Right atrium auricular region (tissue), 2 donors: ENCODE data around the gene ZNF335. TPM values are rescaled to one million over a fixed set of nuclear protein-coding genes. Genes with fewer than 3 reads are reported as not detected.
A peak's percentile ranks its signal among the peaks of the same experiment; 100 is the strongest.

Source experiments
- DNase-seq: peaks from one replicate; pipeline ENCODE4 v3.0.0-alpha.2; 2019; ENCODE audit warnings: low spot score
- H3K27ac ChIP-seq, 2 donors: fragments of 200-600 bp; sonication (generic); 1 replicate in 1 of 2; 2 replicates in 1 of 2; pipeline ENCODE4 v1.5.1; 2016 to 2019
- H3K27me3 ChIP-seq, 2 donors: fragments of 200-600 bp; sonication (generic); one replicate each; pipeline versions ENCODE4 v1.5.1 to v1.6.0; 2017 to 2019
- H3K36me3 ChIP-seq: fragments of 200-600 bp; sonication (generic); one replicate; pipeline ENCODE4 v1.5.1; 2016
- H3K4me1 ChIP-seq, 2 donors: fragments of 200-600 bp; sonication (generic); one replicate each; pipeline versions ENCODE4 v1.5.1 to v1.6.0; 2017 to 2019
- H3K4me3 ChIP-seq, 2 donors: fragments of 200-600 bp; sonication (generic); 1 replicate in 1 of 2; 2 replicates in 1 of 2; pipeline ENCODE4 v1.5.1; 2017 to 2019; ENCODE audit warnings: mild to moderate bottlenecking in 1 of 2, moderate library complexity in 1 of 2
- H3K9me3 ChIP-seq, 2 donors: fragments of 200-600 bp; sonication (generic); one replicate each; pipeline ENCODE4 v1.5.1; 2019
- total RNA-seq, 2 donors: library from RNA; depleted of rRNA; stranded (reverse); fragments of >200 nt; gene quantifications; one replicate each; pipeline ENCODE4 v1.1.0, GENCODE V29; 2016
- TF ChIP-seq, protein P1 (sequence below), 2 donors: fragments of 200-600 bp; sonication (generic); IDR thresholded peaks; one replicate each; pipeline ENCODE4 v1.5.1; 2019; ENCODE audit warnings: antibody characterized with exemption in 2 of 2

Gene ZNF335
- total RNA-seq, 2 donors from 2014 or later, result 6.6 to 12.1 TPM

DNA sequence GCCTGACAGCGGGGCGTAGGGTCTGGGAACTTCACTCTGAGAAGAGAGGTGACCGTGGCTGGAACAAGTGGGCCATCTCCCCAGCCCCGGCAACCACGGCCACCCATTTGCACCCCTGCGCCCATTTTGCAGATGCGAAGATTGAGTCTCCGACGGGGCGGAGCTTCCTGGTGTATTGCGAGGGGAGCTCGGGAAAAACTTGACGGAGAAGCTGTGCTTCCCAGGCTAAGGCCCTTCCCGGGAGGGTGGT, 653 bp downstream of the ZNF335 start:
- TF ChIP-seq, protein P1, sequence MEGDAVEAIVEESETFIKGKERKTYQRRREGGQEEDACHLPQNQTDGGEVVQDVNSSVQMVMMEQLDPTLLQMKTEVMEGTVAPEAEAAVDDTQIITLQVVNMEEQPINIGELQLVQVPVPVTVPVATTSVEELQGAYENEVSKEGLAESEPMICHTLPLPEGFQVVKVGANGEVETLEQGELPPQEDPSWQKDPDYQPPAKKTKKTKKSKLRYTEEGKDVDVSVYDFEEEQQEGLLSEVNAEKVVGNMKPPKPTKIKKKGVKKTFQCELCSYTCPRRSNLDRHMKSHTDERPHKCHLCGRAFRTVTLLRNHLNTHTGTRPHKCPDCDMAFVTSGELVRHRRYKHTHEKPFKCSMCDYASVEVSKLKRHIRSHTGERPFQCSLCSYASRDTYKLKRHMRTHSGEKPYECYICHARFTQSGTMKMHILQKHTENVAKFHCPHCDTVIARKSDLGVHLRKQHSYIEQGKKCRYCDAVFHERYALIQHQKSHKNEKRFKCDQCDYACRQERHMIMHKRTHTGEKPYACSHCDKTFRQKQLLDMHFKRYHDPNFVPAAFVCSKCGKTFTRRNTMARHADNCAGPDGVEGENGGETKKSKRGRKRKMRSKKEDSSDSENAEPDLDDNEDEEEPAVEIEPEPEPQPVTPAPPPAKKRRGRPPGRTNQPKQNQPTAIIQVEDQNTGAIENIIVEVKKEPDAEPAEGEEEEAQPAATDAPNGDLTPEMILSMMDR (IDR thresholded peaks at IDR 0.05), result no peak
- Histone ChIP-seq H3K27ac (peak overlapping the region; percentile 95 to 99), H3K4me1 (peaks cover 0 to 25% of the 10 kb centered on the region in 2 donors), H3K4me3 (peak overlapping the region; percentile 87 to 90), H3K36me3 (peaks cover 26% of the 10 kb centered on the region), H3K27me3 (no peaks in the 10 kb centered on the region), H3K9me3 (no peaks in the 10 kb centered on the region)
- DNase-seq, result no peak

DNA sequence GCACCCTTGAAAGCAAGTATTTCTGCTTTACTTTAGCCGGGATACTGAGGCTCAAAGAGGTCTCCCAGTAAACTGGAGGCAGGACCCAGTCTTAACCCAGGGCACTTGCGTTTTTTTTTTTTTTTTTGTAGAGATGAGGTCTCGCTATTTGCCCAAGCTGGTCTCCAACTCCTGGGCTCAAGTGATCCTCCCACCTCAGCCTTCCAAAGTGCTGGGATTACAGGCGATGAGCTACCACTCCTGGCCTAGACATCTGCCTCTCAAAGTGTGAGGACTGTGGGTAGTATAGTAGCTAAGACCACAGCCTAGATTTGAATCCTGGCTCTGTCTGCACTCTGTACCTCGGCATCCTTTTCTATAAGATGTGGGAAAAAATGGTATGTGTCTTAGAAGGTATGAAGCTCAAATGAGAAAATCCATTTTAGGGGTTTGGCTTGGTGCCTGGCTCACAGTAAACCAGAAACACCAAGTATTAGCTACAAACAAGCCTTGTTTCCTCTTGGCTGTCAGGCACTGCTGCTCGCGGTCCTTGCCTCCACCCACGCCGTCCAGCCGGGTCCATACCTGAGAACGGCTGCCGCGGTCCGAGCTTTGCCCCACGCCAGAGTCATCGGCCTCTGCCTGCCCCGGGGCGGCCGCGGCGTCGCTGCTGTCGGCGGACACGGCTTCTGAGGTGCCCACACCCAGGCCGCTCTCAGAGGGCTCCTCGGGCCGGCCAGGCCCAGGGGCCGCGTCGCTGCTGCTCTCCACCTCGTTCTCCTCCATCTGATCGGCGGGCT, 1.2 kb downstream of the ZNF335 start:
- Histone ChIP-seq H3K27me3 (no peaks in the 10 kb centered on the region), H3K9me3 (no peaks in the 10 kb centered on the region), H3K4me1 (peaks cover 0 to 25% of the 10 kb centered on the region in 2 donors), H3K27ac (peak overlapping the region; percentile 95 to 99), H3K36me3 (peaks cover 31% of the 10 kb centered on the region), H3K4me3 (peak overlapping the region; percentile 87 to 90)
- TF ChIP-seq, protein P1 (IDR thresholded peaks at IDR 0.05), result no peak
- no peak for DNase-seq

DNA sequence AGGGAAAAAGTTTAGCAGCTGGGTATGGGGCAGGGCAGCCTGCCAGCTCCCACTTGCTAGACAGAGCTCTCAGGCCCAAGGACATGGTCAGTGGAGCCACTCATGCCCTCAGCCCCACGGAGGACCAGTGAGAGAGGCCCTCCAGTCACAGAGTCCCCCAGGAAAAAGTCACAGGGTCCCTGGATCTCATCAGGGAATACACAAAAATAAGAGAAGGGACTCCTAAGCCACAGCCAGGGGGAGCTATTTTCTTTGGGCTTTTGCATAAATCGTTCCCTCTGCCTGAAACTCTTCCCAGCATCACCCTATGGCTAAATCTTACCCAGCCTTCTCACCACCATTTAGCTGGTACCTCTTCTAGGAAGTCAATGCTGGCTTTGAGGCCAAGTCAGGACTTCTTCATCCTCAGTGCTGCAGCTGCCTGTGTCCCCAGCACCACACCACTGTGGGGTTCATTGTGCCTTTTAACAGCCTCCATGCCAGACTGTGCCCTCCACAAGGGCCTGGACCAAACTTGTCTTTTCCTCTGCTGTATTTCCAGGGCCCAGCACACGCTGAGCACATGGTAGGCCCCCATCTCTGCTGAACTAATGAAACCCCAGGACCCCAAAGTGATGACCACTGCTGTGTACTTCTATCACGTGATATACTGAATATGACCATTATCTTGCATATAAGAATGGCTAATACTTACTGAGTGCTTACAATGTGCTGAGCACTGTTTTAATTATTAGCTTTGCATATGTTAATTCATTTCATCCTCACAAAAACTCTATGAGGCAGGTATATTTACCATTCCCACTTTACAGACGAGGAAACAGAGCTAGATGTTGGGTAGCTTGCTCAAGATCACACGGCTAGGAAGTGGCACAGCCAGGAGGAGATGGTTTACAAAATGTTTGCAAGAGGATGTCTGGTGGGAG, 2.0 kb downstream of the ZNF335 start:
- Histone ChIP-seq H3K4me3 (peak overlapping the region in 1 of 2 donors; percentile 87), H3K36me3 (peaks cover 39% of the 10 kb centered on the region), H3K4me1 (peaks cover 0 to 25% of the 10 kb centered on the region in 2 donors), H3K27ac (peak overlapping the region in 1 of 2 donors; percentile 99), H3K27me3 (no peaks in the 10 kb centered on the region), H3K9me3 (no peaks in the 10 kb centered on the region)
- TF ChIP-seq, protein P1 (IDR thresholded peaks at IDR 0.05), result peak; percentile 34 to 68
- no peak for DNase-seq

DNA sequence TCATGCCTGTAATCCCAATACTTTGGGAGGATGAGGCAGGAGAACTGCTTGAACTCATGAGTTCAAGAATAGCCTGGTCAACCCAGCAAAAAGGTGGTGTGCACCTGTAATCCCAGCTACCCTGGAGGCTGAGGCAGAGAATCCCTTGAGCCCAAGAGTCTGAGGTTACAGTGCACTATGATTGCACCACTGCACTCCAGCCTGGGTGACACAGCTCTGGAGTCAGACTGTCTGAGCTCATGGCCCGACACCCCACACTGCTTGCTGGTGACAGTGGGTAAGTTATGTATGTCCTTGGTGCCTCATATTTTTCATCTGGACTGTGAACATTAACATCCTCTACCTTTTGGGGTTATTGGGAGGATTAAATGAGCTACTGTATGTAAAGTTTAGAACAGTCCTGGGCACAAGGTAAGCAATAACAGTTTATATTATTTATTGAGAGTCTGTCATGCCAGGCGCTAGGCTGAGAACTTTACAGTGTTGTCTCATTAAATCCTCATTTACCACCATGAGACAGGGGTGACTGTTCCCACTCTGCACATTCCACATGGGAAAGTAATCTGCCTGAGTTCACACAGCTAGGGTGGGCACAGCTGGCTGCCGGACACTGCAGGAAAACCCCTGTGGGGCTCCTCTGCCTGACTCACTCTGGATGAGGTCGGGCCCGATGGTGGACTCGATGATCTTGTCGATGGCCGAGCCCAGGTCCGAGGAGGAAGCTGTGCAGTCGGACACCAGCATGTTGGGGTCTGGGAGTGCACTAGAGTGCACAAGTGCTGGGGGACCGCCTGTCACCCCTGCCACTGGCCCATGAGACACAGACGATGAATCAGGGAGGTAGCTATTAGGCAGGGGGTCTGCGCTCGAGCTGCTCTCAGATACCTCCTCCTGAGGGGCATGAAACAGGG, 2.9 kb downstream of the ZNF335 start:
- DNase-seq, result no peak
- Histone ChIP-seq H3K36me3 (peaks cover 48% of the 10 kb centered on the region), H3K4me3 (no peak overlapping the region)

More for the DNA sequence above, 2.9 kb downstream of the ZNF335 start:
- Histone ChIP-seq H3K9me3 (no peaks in the 10 kb centered on the region), H3K27ac (peak overlapping the region in 1 of 2 donors; percentile 99), H3K4me1 (peaks cover 0 to 25% of the 10 kb centered on the region in 2 donors), H3K27me3 (no peaks in the 10 kb centered on the region)
- TF ChIP-seq, protein P1 (IDR thresholded peaks at IDR 0.05), result no peak
